H1 (cell line): ENCODE results near the gene IQGAP3. TPM values are rescaled to one million over a fixed set of nuclear protein-coding genes. Genes with fewer than 3 reads are reported as not detected.

Experiments
- CTCF ChIA-PET: fragments of 300-600 bp; sonication (Branson Sonifier 250); formaldehyde crosslinking; loops from one replicate; lab custom pipeline; 2021; ENCODE audit not compliant: partially characterized antibody; lab: Charles Lee
- POLR2A ChIA-PET: fragments of 300-600 bp; sonication (Branson Sonifier 250); formaldehyde crosslinking; loops from one replicate; lab custom pipeline; 2021; ENCODE audit warnings: inconsistent platforms; ENCODE audit not compliant: partially characterized antibody; lab: Charles Lee
- DNase-seq, 2 experiments: peaks; one replicate each; pipeline versions ENCODE4 v3.0.0 to v3.0.0-alpha.2; 2010 to 2022; ENCODE audit warnings: low spot score in 2 of 2, low read depth in 1 of 2, mixed read lengths in 1 of 2
- FAIRE-seq: peaks from 2 replicates; lab custom pipeline; 2011; peaks lifted over from hg19 to GRCh38; lab: Jason Lieb, UNC
- H2AFZ ChIP-seq: 2 replicates; pipeline ENCODE4 v1.8.1; 2012; ENCODE audit warnings: low read length, inconsistent platforms
- H2AK5ac ChIP-seq: 2 replicates; pipeline ENCODE4 v1.6.1; 2013; ENCODE audit warnings: low read depth, low read length
- H2BK120ac ChIP-seq: replicated peaks from 2 replicates; pipeline ENCODE3; 2013; ENCODE audit warnings: low read depth, low read length, inconsistent platforms
- H2BK12ac ChIP-seq: 2 replicates; pipeline ENCODE4 v1.6.1; 2013; ENCODE audit warnings: low read depth, low read length
- H2BK15ac ChIP-seq: 2 replicates; pipeline ENCODE4 v1.6.1; 2013; ENCODE audit warnings: low read length
- H2BK20ac ChIP-seq: 2 replicates; pipeline ENCODE4 v1.6.1; 2013; ENCODE audit warnings: low read length
- H2BK5ac ChIP-seq: 2 replicates; pipeline ENCODE4 v1.6.1; 2013; ENCODE audit warnings: low read depth, low read length
- H3K14ac ChIP-seq: 2 replicates; pipeline ENCODE4 v1.6.1; 2013; ENCODE audit warnings: inconsistent platforms; ENCODE audit not compliant: insufficient read length
- H3K18ac ChIP-seq: 2 replicates; pipeline ENCODE4 v1.6.1; 2013; ENCODE audit warnings: low read length; ENCODE audit errors: extremely low read depth
- H3K23ac ChIP-seq: 2 replicates; pipeline ENCODE4 v1.6.1; 2013; ENCODE audit warnings: inconsistent platforms; ENCODE audit not compliant: insufficient read length
- H3K23me2 ChIP-seq: 2 replicates; pipeline ENCODE4 v1.6.1; 2013; ENCODE audit warnings: low read depth, low read length
- H3K27ac ChIP-seq: 2 replicates; pipeline ENCODE4 v1.6.1; 2011; ENCODE audit warnings: low read depth, low read length, inconsistent platforms
- H3K27me3 ChIP-seq, 4 experiments: replicated peaks in 1 of 4; 1 replicate in 1 of 4; 2 replicates in 3 of 4; pipeline versions ENCODE4 v1.6.1 to v1.8.1; 2011 to 2013; ENCODE audit warnings: low read length in 3 of 4, mild to moderate bottlenecking in 3 of 4, inconsistent platforms in 2 of 4, mixed read lengths in 2 of 4, moderate library complexity in 1 of 4; ENCODE audit not compliant: control insufficient read depth in 3 of 4, insufficient read depth in 3 of 4; ENCODE audit errors: extremely low read depth in 1 of 4
- H3K36me3 ChIP-seq, 4 experiments: 2 replicates each; pipeline versions ENCODE4 v1.6.1 to v1.8.1; 2011 to 2013; ENCODE audit warnings: mild to moderate bottlenecking in 4 of 4, low read length in 3 of 4, moderate library complexity in 2 of 4, control low read depth in 1 of 4, inconsistent platforms in 1 of 4; ENCODE audit not compliant: insufficient read depth in 4 of 4, control insufficient read depth in 2 of 4
- H3K4ac ChIP-seq: replicated peaks from 2 replicates; pipeline ENCODE3; 2013; ENCODE audit warnings: low read length, low read depth, mixed read lengths, inconsistent platforms; ENCODE audit not compliant: insufficient read length
- H3K4me1 ChIP-seq, 4 experiments: replicated peaks in 1 of 4; 1 replicate in 1 of 4; 2 replicates in 3 of 4; pipeline versions ENCODE4 v1.6.1 to v1.8.1; 2011 to 2013; ENCODE audit warnings: low read length in 3 of 4, inconsistent platforms in 2 of 4, mixed read lengths in 1 of 4; ENCODE audit not compliant: insufficient read depth in 4 of 4, control insufficient read depth in 3 of 4
- H3K4me2 ChIP-seq, 2 experiments: 2 replicates each; pipeline versions ENCODE4 v1.6.1 to v1.8.1; 2011 to 2013; ENCODE audit warnings: low read depth in 2 of 2, low read length in 2 of 2, control low read depth in 1 of 2, inconsistent platforms in 1 of 2, mild to moderate bottlenecking in 1 of 2; ENCODE audit not compliant: insufficient read depth in 1 of 2
- H3K4me3 ChIP-seq, 4 experiments: fragments of 200-600, 300-600 bp in 1 of 4; sonication (generic), shearing (Covaris generic), sonication (Bioruptor Twin) in 1 of 4; 2 replicates each; pipeline versions ENCODE4 v1.5.1 to v1.8.1; 2011 to 2016; ENCODE audit warnings: low read length in 4 of 4, low read depth in 3 of 4, control low read depth in 2 of 4, inconsistent platforms in 2 of 4, mild to moderate bottlenecking in 2 of 4, mixed read lengths in 1 of 4, moderate library complexity in 1 of 4; ENCODE audit not compliant: insufficient read depth in 2 of 4; ENCODE audit errors: extremely low read depth in 1 of 4
- H3K56ac ChIP-seq: replicated peaks from 2 replicates; pipeline ENCODE3; 2013; ENCODE audit warnings: low read depth, mild to moderate bottlenecking, mixed read lengths, low read length, inconsistent platforms; ENCODE audit not compliant: insufficient read length
- H3K79me1 ChIP-seq: 2 replicates; pipeline ENCODE4 v1.6.1; 2013; ENCODE audit warnings: low read depth, low read length, control low read depth
- H3K79me2 ChIP-seq, 2 experiments: 2 replicates each; pipeline versions ENCODE4 v1.6.1 to v1.8.1; 2012 to 2013; ENCODE audit warnings: low read length in 2 of 2, mild to moderate bottlenecking in 2 of 2, inconsistent platforms in 1 of 2; ENCODE audit not compliant: insufficient read depth in 2 of 2, control insufficient read depth in 1 of 2
- H3K9ac ChIP-seq, 4 experiments: replicated peaks in 1 of 4; 1 replicate in 1 of 4; 2 replicates in 3 of 4; pipeline versions ENCODE4 v1.6.1 to v1.8.1; 2011 to 2013; ENCODE audit warnings: low read depth in 3 of 4, low read length in 3 of 4, control low read depth in 2 of 4, mild to moderate bottlenecking in 2 of 4, moderate library complexity in 2 of 4, inconsistent platforms in 1 of 4; ENCODE audit errors: extremely low read depth in 1 of 4
- H3K9me3 ChIP-seq, 2 experiments: 2 replicates each; pipeline versions ENCODE4 v1.6.1 to v1.8.1; 2012 to 2013; ENCODE audit warnings: mild to moderate bottlenecking in 2 of 2, moderate library complexity in 2 of 2, control low read depth in 1 of 2, inconsistent platforms in 1 of 2, low read depth in 1 of 2, low read length in 1 of 2, mixed read lengths in 1 of 2; ENCODE audit not compliant: insufficient read depth in 2 of 2
- H4K20me1 ChIP-seq, 2 experiments: replicated peaks in 1 of 2; 2 replicates each; pipeline versions ENCODE3 to v1.8.1; 2011 to 2013; ENCODE audit warnings: inconsistent platforms in 2 of 2, low read length in 2 of 2, mild to moderate bottlenecking in 1 of 2; ENCODE audit not compliant: insufficient read depth in 2 of 2, control insufficient read depth in 1 of 2
- H4K5ac ChIP-seq: 2 replicates; pipeline ENCODE4 v1.6.1; 2013; ENCODE audit warnings: low read length, low read depth, mixed read lengths, inconsistent platforms; ENCODE audit not compliant: insufficient read length
- H4K8ac ChIP-seq: 2 replicates; pipeline ENCODE4 v1.8.0; 2013; ENCODE audit warnings: mild to moderate bottlenecking, moderate library complexity, low read length, inconsistent platforms; ENCODE audit not compliant: insufficient read depth; ENCODE audit errors: extremely low read depth
- H4K91ac ChIP-seq: replicated peaks from 2 replicates; pipeline ENCODE3; 2013; ENCODE audit warnings: low read length, mixed read lengths, inconsistent platforms; ENCODE audit not compliant: insufficient read length
- ASH2L ChIP-seq: fragments of 200-600, 300-600 bp; sonication (generic); IDR thresholded peaks from one replicate; pipeline ENCODE4 v1.7.1; 2017; ENCODE audit warnings: low read length
- BCL11A ChIP-seq, 2 experiments: IDR thresholded peaks; one replicate each; pipeline ENCODE4 v1.6.1; 2011; ENCODE audit warnings: low read depth in 2 of 2, low read length in 2 of 2, mild to moderate bottlenecking in 2 of 2
- BRCA1 ChIP-seq: IDR thresholded peaks from 2 replicates; pipeline ENCODE4 v1.6.1; 2012; ENCODE audit warnings: low read depth, low read length, improper control_type of control experiment
- EGR1 ChIP-seq: IDR thresholded peaks from 2 replicates; pipeline ENCODE4 v1.6.1; 2011; ENCODE audit warnings: low read depth, low read length, borderline replicate concordance
- JUND ChIP-seq: IDR thresholded peaks from 2 replicates; pipeline ENCODE4 v1.6.1; 2011; ENCODE audit warnings: mild to moderate bottlenecking, improper control_type of control experiment, low read length
- KDM4A ChIP-seq: IDR thresholded peaks from one replicate; pipeline ENCODE4 v1.7.1; 2012; ENCODE audit warnings: low read depth, mild to moderate bottlenecking, moderate library complexity, low read length, inconsistent platforms; ENCODE audit not compliant: severe bottlenecking
- KDM5A ChIP-seq: fragments of 200-600 bp; IDR thresholded peaks from 2 replicates; pipeline ENCODE4 v1.7.1; 2012; ENCODE audit warnings: mild to moderate bottlenecking, low read length, inconsistent platforms, mixed read lengths
- RAD21 ChIP-seq, 2 experiments: IDR thresholded peaks in 1 of 2; conservative IDR thresholded peaks in 1 of 2; 2 replicates each; pipeline ENCODE4 v1.6.1; 2011; ENCODE audit warnings: low read depth in 2 of 2, low read length in 2 of 2, improper control_type of control experiment in 1 of 2, inconsistent platforms in 1 of 2, mild to moderate bottlenecking in 1 of 2, moderate library complexity in 1 of 2
- WGBS, 2 experiments: shearing (Covaris generic) in 1 of 2; methylation state at CpG; one replicate each; pipeline versions ENCODE4 v1.1.6 to v1.1.7; 2013 to 2015; ENCODE audit warnings: low lambda C conversion rate in 2 of 2, mixed read lengths in 2 of 2, inconsistent platforms in 1 of 2, low coverage in 1 of 2, missing lambda C conversion rate in 1 of 2; ENCODE audit not compliant: insufficient replicate concordance in 2 of 2, insufficient coverage in 1 of 2, insufficient read length in 1 of 2; ENCODE audit errors: extremely low coverage in 1 of 2, missing lambda C conversion rate in 1 of 2; 5-methylcytosine and 5-hydroxymethylcytosine counted together
- polyA plus RNA-seq, 7 experiments: library from polyadenylated mRNA; depleted of rRNA in 3 of 7; stranded (reverse) in 5 of 7; unstranded in 2 of 7; fragments of >200 nt in 5 of 7; fragments of 200-250 nt in 2 of 7; gene quantifications; 1 replicate in 5 of 7; 2 replicates in 1 of 7; 4 replicates in 1 of 7; pipeline versions ENCODE4 v1.2.1 to v1.2.3, GENCODE V29; 2011 to 2013; ENCODE audit warnings: missing spikeins in 2 of 7, mixed read lengths in 2 of 7
- total RNA-seq: library from RNA; stranded (reverse); fragmentation: NEBNext Ultra II Directional; extraction: Animal tissue kit (Norgen Biotek cat#: 25700); gene quantifications from 2 replicates; pipeline ENCODE4 v1.2.1, GENCODE V29; 2021

Gene IQGAP3
- total and polyA plus RNA-seq, 2 of the 8 experiments (the other 6 are each of a cell fraction or from before 2014, with no cell fraction given), result 14.6 to 22.3 TPM

DNA sequence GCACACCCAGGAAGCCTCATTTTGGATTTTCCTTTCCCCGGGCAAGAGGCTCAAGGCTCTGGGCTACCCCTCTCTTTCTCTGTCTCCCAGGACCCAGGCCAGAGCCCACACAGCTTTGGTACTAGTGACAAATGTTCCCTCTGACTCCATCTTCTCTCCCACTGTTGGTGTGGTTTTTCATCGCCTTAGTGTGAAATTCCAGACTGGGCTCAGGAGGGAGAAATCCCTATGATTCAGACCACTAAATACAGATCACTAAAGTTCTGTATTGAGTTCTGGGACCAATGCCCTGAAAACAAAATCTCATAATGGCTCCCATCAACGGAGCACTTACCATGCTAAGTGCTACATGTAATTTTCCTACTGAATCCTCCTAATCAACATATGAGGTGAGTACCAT lies 26.1 kb downstream of the IQGAP3 start:
- Histone ChIP-seq H2BK120ac (no peak overlapping the region), H3K23me2 (no peaks in the 10 kb centered on the region), H3K9me3 (no peaks in the 10 kb centered on the region), H4K8ac (no peak overlapping the region), H2BK20ac (no peak overlapping the region), H2BK15ac (no peak overlapping the region), H3K36me3 (peaks cover 3 to 18% (median 12%) of the 10 kb centered on the region in 4 experiments; a peak in 7 of 8 replicates), H3K14ac (no peak overlapping the region), H3K27me3 (no peaks in the 10 kb centered on the region), H4K5ac (no peak overlapping the region), H3K9ac (no peak overlapping the region), H3K4me1 (no peaks in the 10 kb centered on the region), H3K4me2 (no peak overlapping the region), H3K56ac (no peak overlapping the region), H3K79me2 (no peaks in the 10 kb centered on the region), H4K91ac (no peak overlapping the region), H3K4ac (no peak overlapping the region), H3K27ac (no peak overlapping the region), H2BK5ac (no peak overlapping the region), H3K23ac (no peak overlapping the region), H2AK5ac (no peak overlapping the region), H3K4me3 (no peak overlapping the region), H3K18ac (no peak overlapping the region)
- CTCF ChIA-PET, result interaction anchor here (6.8 kb wide), 1 partner anchor 64 kb away, joined by 33 read pairs; no protein-coding TSS in a partner anchor
- FAIRE-seq, result no peak
- 95% methylated on average over 3 of the region's 3 CpGs; no CpG with 5 or more reads in 1 of the 2 experiments for WGBS, 2 experiments
- TF ChIP-seq BCL11A (IDR thresholded peaks at IDR 0.05; ENCODE audit: low read depth in 2 of 2, low read length in 2 of 2) (no peak), ASH2L (no peak), EGR1 (no peak), KDM4A (no peak), JUND (no peak), BRCA1 (no peak), RAD21 (IDR thresholded peaks at IDR 0.05 in 1 of 2, conservative IDR thresholded peaks at IDR 0.05 in 1 of 2; ENCODE audit: low read depth in 2 of 2, low read length in 2 of 2) (no peak), KDM5A (no peak)
- TF ChIP-seq, all 59 proteins: peak for 0
- POLR2A ChIA-PET, result interaction anchor here (2.1 kb wide), 1 partner anchor 21 kb away, joined by 8 read pairs; no protein-coding TSS in a partner anchor
- DNase-seq, result no peak
- Histone ChIP-seq H2AFZ (no peak overlapping the region), H2BK12ac (no peak overlapping the region), H4K20me1 (peaks cover 0 to 10% of the 10 kb centered on the region in 2 experiments), H3K79me1 (no peaks in the 10 kb centered on the region)
